Measurements from ENCODE around the gene WNT11.
"Not testable (repeated sequence)": the region's sequence is repeated elsewhere in the genome, so short reads cannot be mapped to it uniquely, and the experiment has no call there.

Gene WNT11

GRCh38 chr11:76201056-76201455, 5.2 kb downstream of the WNT11 start:
- DNase-seq = no peak

DNA sequence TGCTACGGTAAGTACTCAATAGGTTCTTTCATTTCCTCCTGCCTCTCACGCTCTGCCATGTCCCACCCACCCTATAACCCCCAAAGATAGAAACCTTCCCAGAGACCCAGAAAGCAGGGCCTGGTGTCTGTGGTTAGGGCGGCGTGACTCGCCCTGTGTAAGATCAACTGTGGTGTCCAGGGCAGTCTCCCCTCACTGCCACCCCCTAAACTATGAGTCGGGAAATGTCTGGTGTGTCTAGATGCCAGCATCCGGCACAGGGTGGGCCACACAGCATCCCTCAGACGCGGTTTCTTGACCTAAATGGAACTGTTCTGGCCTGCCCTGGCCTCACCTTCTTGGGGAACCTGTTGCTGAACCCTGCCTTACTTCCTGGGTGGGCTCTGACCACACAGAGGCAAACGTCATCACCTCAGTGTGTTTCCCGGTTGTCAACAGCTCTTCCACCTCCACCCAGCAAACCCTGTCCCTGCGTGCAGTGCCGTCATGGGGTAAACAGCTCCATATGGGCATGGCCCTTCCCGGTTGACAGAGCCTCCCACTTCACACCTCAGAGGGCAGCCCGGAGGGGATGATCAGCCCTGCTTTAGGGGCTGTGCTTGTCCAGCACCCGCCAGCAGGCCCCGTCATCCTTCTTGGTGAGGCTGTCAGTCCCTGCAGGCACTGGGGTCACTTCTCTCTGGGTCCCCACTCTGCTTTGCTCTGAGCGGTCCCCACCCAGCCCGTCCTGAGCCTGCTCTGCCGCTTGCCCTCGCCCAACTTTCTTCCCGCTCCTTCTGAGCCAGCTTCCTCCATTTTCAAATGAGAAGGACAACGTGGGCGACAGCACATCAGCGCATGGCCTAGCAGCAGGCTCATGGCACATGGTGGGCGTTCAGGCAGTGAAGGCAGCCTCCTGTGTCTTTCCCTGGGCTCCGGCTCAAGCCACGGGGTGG, 6.0 kb downstream of the WNT11 start:
- no peak for DNase-seq

GRCh38 chr11:76198691-76199090, 7.6 kb downstream of the WNT11 start:
- DNase-seq = not testable (repeated sequence)

DNA sequence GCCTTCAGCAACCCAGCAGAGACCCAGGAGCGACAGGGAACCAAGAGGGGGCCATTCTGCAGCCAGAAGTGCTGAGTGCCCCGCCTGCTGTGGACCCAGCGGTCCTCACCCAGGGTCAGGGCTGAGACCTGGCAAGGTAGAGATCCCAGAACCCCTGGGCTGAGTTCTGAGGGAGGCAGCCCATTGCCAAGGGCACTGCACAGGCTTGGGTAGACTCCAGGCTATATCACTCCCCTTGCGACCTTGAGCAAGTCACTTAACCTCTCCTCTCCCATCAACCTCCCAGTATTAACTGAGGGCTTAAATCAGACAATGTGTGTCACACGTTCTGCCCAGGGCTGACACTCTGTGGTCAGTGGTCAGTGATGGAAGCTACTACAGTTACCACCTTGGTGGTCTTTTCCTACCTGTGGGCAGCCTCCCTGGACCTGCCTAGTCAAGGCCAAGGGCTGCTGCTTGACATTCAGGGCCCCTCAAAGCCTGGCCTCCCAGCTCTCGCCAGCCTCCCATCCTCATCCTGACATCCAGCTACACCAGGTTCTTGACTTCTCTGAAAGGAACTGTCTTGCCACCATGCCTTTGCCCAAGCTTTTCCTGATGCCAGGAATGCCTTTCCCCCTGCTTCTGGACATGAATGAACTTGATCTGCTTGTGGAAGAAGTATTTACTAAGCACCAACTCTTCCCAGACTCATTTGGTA, 8.2 kb downstream of the WNT11 start:
- DNase-seq = no peak

DNA sequence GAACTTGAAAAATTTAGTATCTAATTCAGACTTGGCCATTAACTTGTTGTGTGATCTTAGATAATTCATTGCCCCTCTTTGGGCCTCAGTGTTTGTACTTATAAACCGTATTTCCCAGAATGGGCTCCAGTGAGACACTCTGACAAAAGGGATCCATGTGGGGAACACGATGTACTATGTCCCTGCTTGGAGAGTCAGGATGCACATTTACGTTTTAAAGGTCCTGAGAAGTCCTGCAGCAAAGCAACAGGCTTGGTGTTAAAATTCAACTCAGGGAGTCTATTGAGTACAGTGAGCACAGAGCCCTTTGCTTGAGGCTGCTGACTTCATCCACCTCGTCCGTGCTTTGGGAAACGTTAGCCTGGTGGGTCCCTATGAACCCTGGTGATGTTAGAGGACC, 9.0 kb downstream of the WNT11 start:
- no peak for DNase-seq

GRCh38 chr11:76196849-76197248, 9.5 kb downstream of the WNT11 start:
- no peak for DNase-seq

DNA sequence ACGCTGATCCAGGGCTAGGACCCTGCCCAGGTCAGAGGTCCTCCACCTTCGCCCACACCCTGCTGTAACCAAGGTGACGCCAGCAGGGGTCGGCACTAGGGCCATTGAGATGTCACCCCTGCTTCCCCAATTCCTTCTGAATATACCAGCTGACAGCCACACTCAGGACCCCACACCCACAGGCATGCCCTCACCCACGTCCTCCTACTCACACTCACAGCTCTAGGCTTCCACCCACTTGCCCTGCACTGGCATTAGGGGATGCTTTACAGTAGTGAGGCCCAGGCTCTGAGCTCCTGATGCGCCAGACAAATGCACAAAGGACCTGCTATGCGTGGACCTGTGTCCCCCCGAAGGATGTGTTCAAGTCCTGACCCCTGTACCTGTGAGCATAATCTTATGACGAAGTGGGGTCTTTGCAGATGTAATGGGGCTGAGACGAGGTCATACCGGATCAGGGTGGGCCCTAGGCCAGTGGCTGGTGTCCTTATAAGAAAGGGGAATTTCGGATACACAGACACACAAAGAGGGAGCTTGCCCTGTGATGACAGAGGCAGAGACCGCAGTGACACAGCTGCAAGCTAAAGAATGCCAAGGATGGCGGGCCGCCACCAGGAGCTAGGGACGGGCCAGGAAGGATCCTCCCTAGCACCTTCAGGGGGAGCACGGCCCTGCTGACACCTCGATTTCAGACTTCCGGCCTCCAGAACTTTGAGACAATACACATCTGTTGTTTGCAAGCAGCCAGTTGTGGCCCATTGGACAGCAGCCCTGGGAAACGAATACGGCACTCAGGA, 11.2 kb downstream of the WNT11 start:
- DNase-seq = no peak

DNA sequence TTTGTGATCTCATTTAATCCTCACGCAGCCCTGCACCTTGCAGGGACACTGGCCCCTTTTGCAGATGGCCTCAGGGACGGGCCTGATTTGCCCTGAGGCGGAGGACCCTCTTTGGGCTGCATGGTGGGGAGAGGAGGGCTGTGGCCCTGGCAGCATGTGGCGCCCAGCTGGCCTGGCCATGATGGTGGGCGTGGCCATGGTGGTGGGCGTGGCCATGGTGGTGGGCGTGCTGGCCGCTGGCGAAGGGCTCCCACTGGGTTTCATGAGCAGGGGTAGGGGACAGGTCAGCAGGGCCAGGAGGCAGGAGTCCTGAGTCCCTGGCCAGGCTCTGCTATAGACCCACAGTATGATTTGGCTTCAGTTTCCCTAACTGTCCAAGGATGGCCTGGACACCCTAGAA, 13.1 kb downstream of the WNT11 start:
- no peak for DNase-seq

- DNase-seq = no peak
These were observed 15.9 kb downstream of the WNT11 start for GRCh38 chr11:76190376-76190775.

- no peak for DNase-seq
These were observed 16.6 kb downstream of the WNT11 start for GRCh38 chr11:76189682-76190081.

- DNase-seq = no peak
These were observed 17.4 kb downstream of the WNT11 start for GRCh38 chr11:76188873-76189272.

- DNase-seq = no peak
These were observed 19.5 kb downstream of the WNT11 start for GRCh38 chr11:76186776-76187279.

DNA sequence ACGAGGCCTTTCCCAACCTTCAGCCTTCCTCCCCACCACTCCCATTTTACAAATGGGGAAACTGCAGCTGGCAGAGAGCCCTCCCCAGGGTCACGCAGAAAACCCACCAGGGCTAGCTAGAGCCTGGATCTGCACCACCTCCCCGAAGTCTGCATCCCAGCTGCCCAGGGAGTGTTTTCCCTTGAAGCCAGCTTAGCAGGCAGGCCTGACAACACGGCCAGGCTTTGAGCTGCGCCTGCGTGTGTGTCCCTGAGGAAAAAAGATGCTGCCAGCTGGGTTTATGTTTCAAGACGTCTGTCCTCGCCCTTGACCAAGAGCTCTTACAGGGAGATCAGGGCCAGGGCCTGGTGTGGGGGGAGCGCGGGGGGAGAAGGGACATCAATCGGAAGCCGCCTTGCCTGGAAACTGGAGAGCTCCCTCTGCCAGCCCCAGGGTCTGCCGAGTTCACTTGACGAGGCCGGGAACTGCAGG, 20.3 kb downstream of the WNT11 start:
- DNase-seq = no peak

GRCh38 chr11:76185511-76185910, 20.8 kb downstream of the WNT11 start:
- DNase-seq = no peak

- DNase-seq = no peak
These were observed 21.7 kb downstream of the WNT11 start for GRCh38 chr11:76184551-76184993.

- DNase-seq = no peak
These were observed 24.9 kb downstream of the WNT11 start for GRCh38 chr11:76181371-76181770.

- DNase-seq = no peak
These were observed 27.2 kb downstream of the WNT11 start for GRCh38 chr11:76179147-76179546.

- no peak for DNase-seq
These were observed 29.0 kb downstream of the WNT11 start for GRCh38 chr11:76177250-76177686.

- no peak for DNase-seq
These were observed 29.8 kb downstream of the WNT11 start for GRCh38 chr11:76176463-76176862.

DNA sequence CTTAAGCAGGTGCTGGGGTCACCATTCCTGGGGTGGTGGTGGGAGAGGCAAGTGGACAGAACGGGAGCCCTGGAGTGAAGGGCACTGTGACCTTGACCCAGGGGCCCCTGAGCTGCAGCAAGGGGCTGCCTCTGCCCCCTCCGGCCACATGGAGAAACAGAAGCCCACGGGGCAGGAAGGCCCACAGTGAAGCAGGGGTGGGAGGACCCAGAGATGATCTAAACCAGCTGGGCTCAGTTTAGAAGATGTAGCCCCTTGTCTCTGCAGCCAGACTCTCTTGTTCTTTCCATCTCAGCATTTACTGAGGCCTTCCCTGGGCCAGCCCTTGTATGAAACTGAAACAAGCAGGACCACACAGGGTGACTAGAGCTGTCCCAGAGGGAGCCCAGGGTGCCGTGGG, 30.5 kb downstream of the WNT11 start:
- no peak for DNase-seq

GRCh38 chr11:76174330-76174729, 32.0 kb downstream of the WNT11 start:
- no peak for DNase-seq

GRCh38 chr11:76173663-76174062, 32.6 kb downstream of the WNT11 start:
- no peak for DNase-seq

GRCh38 chr11:76172583-76172982, 33.7 kb downstream of the WNT11 start:
- no peak for DNase-seq

All from activated effector memory CD4-positive, alpha-beta T cell treated with anti-CD3 and anti-CD28 coated beads, Interleukin-2, amount 50 U/mL, for 16 hours (primary cell).